HG02938 (cell line): Measurements from ENCODE around the gene SYNE4.
"Not testable (repeated sequence)": the region's sequence is repeated elsewhere in the genome, so short reads cannot be mapped to it uniquely, and the experiment has no call there.

ENCODE experiments used
- ATAC-seq: cut with Tn5 transposase; IDR thresholded peaks from one replicate; pipeline ENCODE4 v1.9.1; 2021; ENCODE audit warnings: mild to moderate bottlenecking, moderate library complexity; ENCODE audit not compliant: unreplicated experiment

The SYNE4 gene

DNA sequence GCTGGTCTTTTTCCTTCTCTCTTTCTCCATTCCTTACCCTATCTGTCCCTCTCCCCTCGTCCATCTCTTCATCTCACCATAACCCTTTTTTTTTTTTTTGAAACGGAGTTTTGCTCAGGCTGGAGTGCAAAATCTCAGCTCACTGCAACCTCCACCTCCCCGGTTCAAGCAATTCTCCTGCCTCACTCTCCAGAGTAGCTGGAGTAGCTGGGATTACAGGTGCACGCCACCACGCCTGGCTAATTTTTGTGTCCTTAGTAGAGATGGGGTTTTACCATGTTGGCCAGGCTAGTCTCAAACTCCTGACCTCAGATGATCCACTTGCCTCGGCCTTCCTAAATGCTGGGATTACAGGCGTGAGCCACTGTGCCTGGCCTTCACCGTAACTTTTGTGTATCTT, 51.2 kb downstream of the SYNE4 start:
- not testable (repeated sequence) for ATAC-seq

DNA sequence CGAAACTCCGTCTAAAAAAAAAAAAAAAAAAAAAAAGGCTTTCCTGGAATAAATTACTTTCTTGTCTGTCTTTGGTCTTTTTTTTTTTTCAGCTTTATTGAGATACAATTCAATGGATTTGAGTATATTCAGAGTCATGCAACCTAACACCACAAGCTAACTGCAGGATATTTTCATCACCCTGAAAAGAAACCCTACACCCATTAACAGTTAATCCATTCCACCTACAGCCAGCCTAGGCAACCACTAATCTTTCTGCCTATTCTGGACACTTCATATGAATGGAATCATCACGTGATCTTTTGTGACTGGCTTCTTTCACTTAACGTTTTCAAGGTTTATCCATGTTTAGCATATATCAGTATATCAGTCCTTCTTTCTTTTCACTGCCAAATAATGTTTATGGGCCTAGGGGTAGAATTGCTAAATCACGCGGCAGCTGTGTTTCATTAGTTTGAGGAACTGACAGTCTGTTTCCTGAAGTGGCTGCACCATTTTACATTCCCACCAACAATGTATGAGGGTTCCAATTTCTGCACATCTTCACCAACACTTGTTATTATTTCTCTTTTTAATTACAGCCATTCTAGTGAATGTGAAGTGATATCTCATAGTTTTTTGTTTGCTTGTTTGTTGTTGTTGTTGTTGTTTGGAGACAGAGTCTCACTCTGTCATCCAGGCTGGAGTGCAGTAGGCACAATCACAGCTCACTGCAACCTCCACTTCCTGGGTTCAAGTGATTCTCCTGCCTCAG, 52.6 kb downstream of the SYNE4 start:
- ATAC-seq: no peak
